Natural killer cell (primary cell): ENCODE measurements around the gene SORCS2. TPM values are rescaled to one million over a fixed set of nuclear protein-coding genes. Genes with fewer than 3 reads are reported as not detected.

ENCODE experiments used
- ATAC-seq, 3 donors: fragments of 150-1000 bp in 2 of 3; fragments of 200-7000 bp in 1 of 3; cut with Tn5 transposase; 1 replicate in 1 of 3; 2 replicates in 2 of 3; pipeline ENCODE4 v1.10.0; 2021; ENCODE audit warnings: mild to moderate bottlenecking in 2 of 3, moderate library complexity in 2 of 3
- DNase-seq, 2 donors: peaks; one replicate each; pipeline versions ENCODE4 v3.0.0 to v3.0.0-alpha.2; 2013 to 2021; ENCODE audit warnings: mixed read lengths in 1 of 2
- H3K27ac ChIP-seq: one replicate; pipeline ENCODE4 v1.5.1; 2013; ENCODE audit warnings: mild to moderate bottlenecking, low read length
- H3K27me3 ChIP-seq: one replicate; pipeline ENCODE4 v1.6.1; 2013; ENCODE audit warnings: low read length; ENCODE audit not compliant: control insufficient read depth, insufficient read depth
- H3K36me3 ChIP-seq: one replicate; pipeline ENCODE4 v1.6.1; 2013; ENCODE audit warnings: low read length; ENCODE audit not compliant: control insufficient read depth, insufficient read depth
- H3K4me1 ChIP-seq: one replicate; pipeline ENCODE4 v1.6.1; 2013; ENCODE audit warnings: low read length; ENCODE audit not compliant: control insufficient read depth, insufficient read depth
- H3K4me3 ChIP-seq: one replicate; pipeline ENCODE4 v1.5.1; 2013; ENCODE audit warnings: low read length
- H3K9me3 ChIP-seq: one replicate; pipeline ENCODE4 v1.6.1; 2013; ENCODE audit warnings: low read length; ENCODE audit not compliant: control insufficient read depth, insufficient read depth
- H3K27ac Mint-ChIP-seq, 2 donors: one replicate each; pipeline ENCODE4 v1.8.0; 2022; ENCODE audit warnings: mild to moderate bottlenecking in 2 of 2, mixed read lengths in 2 of 2, moderate library complexity in 1 of 2
- H3K27me3 Mint-ChIP-seq, 2 donors: one replicate each; pipeline ENCODE4 v1.8.0; 2022; ENCODE audit warnings: low read depth in 2 of 2, mixed read lengths in 2 of 2
- H3K36me3 Mint-ChIP-seq: one replicate; pipeline ENCODE4 v1.8.0; 2022; ENCODE audit warnings: mixed read lengths
- H3K4me1 Mint-ChIP-seq, 2 donors: one replicate each; pipeline ENCODE4 v1.8.0; 2022; ENCODE audit warnings: mixed read lengths in 2 of 2
- H3K4me3 Mint-ChIP-seq: one replicate; pipeline ENCODE4 v1.8.0; 2022; ENCODE audit warnings: mild to moderate bottlenecking, moderate library complexity, mixed read lengths
- H3K9me3 Mint-ChIP-seq, 2 donors: one replicate each; pipeline ENCODE4 v1.8.0; 2022; ENCODE audit warnings: mixed read lengths in 2 of 2
- WGBS: methylation state at CpG from one replicate; pipeline ENCODE4 v1.1.7; 2013; ENCODE audit warnings: missing lambda C conversion rate; ENCODE audit not compliant: insufficient coverage; 5-methylcytosine and 5-hydroxymethylcytosine counted together
- intact Hi-C: fragments of 100-400 bp; cut with micrococcal nuclease; formaldehyde crosslinking; loops from one replicate; pipeline ENCODE4 v1.14.2; 2022
- total RNA-seq, 4 donors: library from RNA; stranded (reverse); fragments of 120-200 nt in 1 of 4; gene quantifications; one replicate each; pipeline versions ENCODE4 v1.2.3 to v1.2.4, GENCODE V29; 2013 to 2022
- TF ChIP-seq, protein P1 (sequence below): fragments of 200-600 bp; IDR thresholded peaks from one replicate; pipeline ENCODE4 v1.8.0; 2022; ENCODE audit warnings: antibody characterized with exemption

Gene SORCS2
- total RNA-seq, 3 donors from 2014 or later (not counting 1 experiment from before 2014, with no cell fraction given) = 1.2 to 2.5 (median 1.4) TPM

DNA sequence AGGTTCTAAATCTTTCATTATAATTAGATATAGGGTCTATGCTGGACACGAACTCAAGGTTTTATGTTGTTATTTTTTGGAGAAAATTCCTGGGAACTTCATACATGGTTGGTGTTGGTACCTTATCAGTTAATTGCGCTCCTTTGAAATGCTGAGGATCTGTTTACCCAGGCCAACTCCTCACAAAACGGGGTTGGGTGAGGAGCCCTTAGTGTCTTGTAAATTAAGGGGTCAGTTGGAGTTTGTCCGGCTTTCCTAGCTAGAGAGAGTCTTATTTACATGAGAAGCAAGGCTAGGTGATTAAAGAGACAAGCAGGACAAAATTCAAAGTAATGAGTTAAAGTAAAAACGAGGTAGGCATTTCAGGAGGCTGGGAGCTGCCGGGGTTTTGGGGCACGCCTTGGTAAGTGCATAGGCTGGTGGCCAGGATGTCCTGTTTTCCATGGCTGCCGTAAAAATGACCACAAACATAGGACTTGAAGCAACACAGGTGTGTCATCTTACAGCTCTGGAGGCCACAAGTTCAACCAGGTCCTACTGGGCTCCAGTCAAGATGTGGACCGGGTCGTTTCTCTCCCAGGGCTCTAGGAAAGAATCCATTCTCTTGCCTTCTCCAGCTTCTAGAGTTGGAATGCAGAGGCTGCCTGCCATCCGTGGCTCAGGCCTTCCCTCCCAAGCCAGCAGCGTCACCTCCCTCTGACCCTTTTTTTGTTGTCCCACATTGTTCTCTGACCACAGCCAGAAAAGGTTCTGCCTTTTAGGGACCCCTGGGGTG, 222.6 kb downstream of the SORCS2 start:
- no peak for ATAC-seq
- 28% methylated on average over 12 of the region's 12 CpGs for WGBS

DNA sequence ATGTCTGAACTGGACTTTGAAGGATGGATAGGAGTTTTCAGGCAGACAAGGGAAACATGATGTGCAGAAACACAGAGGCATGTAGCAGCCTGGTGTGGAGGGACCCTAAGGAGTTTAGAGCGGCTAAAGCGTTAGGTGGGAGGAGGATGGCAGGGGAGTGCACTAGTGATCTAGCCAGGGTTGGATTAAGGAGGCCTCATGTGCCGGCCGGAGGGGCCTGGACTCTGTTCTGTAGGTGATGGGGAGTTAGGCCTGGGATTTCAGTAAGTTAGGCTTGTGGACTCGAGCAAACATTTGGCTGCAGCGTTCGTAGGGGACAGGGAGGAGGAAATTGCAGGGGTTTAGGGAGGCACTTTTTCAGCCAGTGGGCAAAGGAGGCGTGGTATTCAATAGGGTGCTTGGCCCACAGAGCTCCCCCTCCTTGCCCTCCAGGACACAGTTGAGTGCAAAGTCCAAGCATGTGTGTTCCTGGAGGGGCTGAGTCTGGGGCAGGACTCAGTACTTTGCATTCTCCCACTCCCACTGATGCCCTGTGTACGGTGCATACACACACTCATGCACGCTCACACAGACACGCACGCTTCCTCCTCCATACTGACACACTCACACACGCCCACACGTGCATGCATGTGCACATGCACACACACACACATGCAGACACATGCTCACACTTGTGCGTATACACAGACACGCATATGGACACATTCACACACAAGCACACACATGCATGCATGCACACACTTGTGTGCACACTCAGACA, 223.8 kb downstream of the SORCS2 start:
- no peaks in the 10 kb centered on the region for H3K9me3 Mint-ChIP-seq
- DNase-seq (no peak), ATAC-seq (peak in 1 of 3 donors; percentile 6)
- Histone ChIP-seq H3K36me3 (no peaks in the 10 kb centered on the region), H3K4me1 (no peaks in the 10 kb centered on the region), H3K27me3 (peaks cover 6% of the 10 kb centered on the region), H3K4me3 (no peak overlapping the region), H3K27ac (no peak overlapping the region), H3K9me3 (no peaks in the 10 kb centered on the region)
- WGBS = 77% methylated on average over 16 of the region's 16 CpGs
- no peak overlapping the region for H3K27ac Mint-ChIP-seq
- no peak overlapping the region for H3K4me3 Mint-ChIP-seq
- no peaks in the 10 kb centered on the region for H3K36me3 Mint-ChIP-seq
- no peaks in the 10 kb centered on the region for H3K4me1 Mint-ChIP-seq
- peaks cover 42 to 51% of the 10 kb centered on the region in 2 donors for H3K27me3 Mint-ChIP-seq
- intact Hi-C loops = no loop called here
- TF ChIP-seq, protein P1, sequence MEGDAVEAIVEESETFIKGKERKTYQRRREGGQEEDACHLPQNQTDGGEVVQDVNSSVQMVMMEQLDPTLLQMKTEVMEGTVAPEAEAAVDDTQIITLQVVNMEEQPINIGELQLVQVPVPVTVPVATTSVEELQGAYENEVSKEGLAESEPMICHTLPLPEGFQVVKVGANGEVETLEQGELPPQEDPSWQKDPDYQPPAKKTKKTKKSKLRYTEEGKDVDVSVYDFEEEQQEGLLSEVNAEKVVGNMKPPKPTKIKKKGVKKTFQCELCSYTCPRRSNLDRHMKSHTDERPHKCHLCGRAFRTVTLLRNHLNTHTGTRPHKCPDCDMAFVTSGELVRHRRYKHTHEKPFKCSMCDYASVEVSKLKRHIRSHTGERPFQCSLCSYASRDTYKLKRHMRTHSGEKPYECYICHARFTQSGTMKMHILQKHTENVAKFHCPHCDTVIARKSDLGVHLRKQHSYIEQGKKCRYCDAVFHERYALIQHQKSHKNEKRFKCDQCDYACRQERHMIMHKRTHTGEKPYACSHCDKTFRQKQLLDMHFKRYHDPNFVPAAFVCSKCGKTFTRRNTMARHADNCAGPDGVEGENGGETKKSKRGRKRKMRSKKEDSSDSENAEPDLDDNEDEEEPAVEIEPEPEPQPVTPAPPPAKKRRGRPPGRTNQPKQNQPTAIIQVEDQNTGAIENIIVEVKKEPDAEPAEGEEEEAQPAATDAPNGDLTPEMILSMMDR = no peak

More for the DNA sequence above, 222.6 kb downstream of the SORCS2 start:
- Histone ChIP-seq H3K4me1 (no peaks in the 10 kb centered on the region), H3K36me3 (no peaks in the 10 kb centered on the region), H3K4me3 (no peak overlapping the region), H3K27ac (no peak overlapping the region), H3K27me3 (peaks cover 6% of the 10 kb centered on the region), H3K9me3 (no peaks in the 10 kb centered on the region)
- Mint-ChIP-seq H3K9me3 (no peaks in the 10 kb centered on the region), H3K27me3 (peaks cover 43 to 51% of the 10 kb centered on the region in 2 donors), H3K27ac (no peak overlapping the region), H3K4me3 (no peak overlapping the region), H3K4me1 (no peaks in the 10 kb centered on the region), H3K36me3 (no peaks in the 10 kb centered on the region)
- intact Hi-C loops = no loop called here
- no peak for DNase-seq
- TF ChIP-seq, protein P1 = no peak

DNA sequence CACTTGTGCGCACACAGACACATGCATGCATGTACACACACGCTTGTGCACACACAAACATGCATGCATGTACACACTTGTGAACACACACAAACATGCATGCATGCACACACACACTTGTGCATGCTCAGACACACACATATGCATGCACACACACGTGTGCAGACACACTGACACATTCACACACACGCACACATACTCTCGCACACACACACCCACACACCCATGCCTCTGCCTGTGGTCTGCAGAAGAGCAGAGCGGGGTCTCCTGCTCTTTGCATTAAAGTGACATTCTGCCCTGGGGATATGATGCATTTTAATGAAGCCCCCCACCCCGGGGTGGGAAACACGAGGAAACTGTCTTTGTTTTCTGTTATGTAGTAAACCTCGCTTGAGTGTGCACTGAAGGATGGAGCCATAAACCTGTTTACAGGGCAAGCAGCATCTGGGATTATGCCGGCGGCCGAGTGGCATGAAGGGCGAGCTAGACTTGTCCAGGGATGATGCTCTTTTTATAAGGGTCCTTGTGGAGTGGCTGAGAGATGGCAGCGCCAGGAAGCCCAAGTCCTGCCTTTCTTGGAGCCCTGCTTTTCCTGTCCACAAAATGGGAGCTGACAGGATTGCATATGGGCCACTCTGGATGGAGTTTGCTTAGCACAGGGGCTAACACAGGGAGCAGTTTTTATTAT, 224.6 kb downstream of the SORCS2 start:
- TF ChIP-seq, protein P1 = no peak
- H3K27me3 ChIP-seq = peaks cover 6% of the 10 kb centered on the region
- H3K9me3 Mint-ChIP-seq = no peaks in the 10 kb centered on the region
- intact Hi-C loops = no loop called here
- no peaks in the 10 kb centered on the region for H3K4me1 ChIP-seq
- H3K27me3 Mint-ChIP-seq = peaks cover 38 to 51% of the 10 kb centered on the region in 2 donors
- no peaks in the 10 kb centered on the region for H3K9me3 ChIP-seq
- H3K36me3 ChIP-seq = no peaks in the 10 kb centered on the region
- 82% methylated on average over 14 of the region's 14 CpGs for WGBS
- H3K4me3 ChIP-seq = no peak overlapping the region
- peak in 1 of 3 donors; percentile 32 for ATAC-seq
- DNase-seq = no peak
- no peak overlapping the region for H3K4me3 Mint-ChIP-seq
- H3K27ac Mint-ChIP-seq = no peak overlapping the region
- no peaks in the 10 kb centered on the region for H3K4me1 Mint-ChIP-seq
- no peak overlapping the region for H3K27ac ChIP-seq
- no peaks in the 10 kb centered on the region for H3K36me3 Mint-ChIP-seq
